IPS DF 19.7 (cell line): ENCODE measurements around the gene MRPS21.
A peak's percentile ranks its signal among the peaks of the same experiment; 100 is the strongest.
"Not testable (repeated sequence)": the region's sequence is repeated elsewhere in the genome, so short reads cannot be mapped to it uniquely, and the experiment has no call there.

ENCODE experiments used
- DNase-seq: peaks from one replicate; pipeline ENCODE4 v3.0.0-alpha.2; 2013; ENCODE audit warnings: low read depth, low spot score

Gene MRPS21

DNA sequence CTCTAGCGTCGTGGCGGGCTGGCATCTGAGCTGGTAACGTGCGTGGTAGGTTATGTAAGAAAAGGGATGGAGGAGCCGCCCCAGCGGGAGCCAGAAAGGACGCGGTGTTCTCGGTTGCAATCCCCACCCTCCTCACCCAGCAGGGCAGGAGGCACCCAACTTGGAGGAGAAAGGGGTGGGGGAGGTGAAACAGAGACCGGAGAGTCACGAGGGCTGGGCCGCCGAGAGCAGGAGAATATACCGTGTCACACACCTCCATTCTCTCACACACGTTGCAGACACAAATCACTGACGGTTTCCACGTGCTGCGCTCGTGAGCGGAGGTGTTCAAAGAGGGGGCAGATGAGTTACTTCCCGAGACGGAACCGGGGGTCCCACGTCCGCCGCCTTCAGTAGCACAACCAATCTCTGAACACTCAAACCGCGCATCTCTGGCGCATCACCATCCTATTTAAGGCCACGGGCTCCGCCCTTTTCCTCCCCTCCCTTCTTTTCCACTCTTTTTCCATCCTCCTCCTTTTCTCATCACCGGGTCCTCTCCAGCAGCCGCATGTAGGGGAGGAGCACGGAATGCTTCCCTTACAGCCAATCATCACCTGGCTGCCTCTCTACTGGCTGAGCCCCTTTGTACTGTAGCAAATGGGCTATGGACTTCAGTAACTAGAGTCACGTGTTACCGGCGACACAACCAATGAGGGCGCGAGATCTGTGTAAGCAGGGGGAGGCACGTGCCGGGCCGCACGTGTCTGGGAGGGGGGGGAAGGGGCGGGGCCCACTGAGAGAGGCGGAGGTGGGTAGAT, 11.7 kb upstream of the MRPS21 start, which contains the start of gene CIART:
CIART (plus strand) TSS at position 797 of the 800 bp plus-strand sequence. CDS start 714 bp downstream, outside the sequence.
- DNase-seq: peak; percentile 99

DNA sequence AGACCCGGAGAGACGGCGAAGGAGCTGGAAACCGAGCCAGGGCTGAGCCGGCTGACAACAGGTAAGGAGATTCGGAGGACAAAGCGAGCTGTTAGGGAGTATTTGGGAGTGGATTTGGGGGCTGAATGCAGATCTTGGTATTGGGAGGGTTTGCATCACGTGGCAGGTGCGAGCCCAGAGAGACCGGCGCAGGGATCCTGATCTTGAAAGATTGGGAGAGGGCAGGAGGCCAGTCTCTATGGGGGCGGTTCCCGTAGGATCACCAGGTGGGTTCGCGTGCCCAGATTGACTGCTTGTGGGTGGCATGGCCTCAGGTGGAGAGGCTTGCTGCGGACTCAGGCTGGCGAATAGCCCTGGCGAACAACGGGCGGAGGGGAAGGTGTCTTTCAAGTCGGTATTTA, 11.1 kb upstream of the MRPS21 start:
- DNase-seq: no peak

DNA sequence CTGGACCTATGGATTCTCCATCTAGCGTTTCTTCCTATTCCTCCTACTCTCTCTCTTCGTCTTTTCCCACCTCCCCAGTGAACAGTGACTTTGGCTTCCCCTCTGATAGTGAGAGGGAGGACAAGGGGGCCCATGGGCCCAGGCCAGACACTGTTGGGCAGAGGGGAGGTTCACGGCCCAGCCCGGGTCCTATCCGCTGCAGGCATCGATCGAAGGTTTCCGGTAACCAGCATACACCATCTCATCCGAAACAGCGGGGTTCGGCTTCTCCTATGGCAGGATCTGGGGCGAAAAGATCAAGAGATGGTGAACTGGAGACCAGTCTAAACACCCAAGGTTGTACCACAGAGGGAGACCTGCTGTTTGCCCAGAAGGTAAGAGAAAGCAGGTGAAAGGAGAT, 10.4 kb upstream of the MRPS21 start:
- DNase-seq: no peak

DNA sequence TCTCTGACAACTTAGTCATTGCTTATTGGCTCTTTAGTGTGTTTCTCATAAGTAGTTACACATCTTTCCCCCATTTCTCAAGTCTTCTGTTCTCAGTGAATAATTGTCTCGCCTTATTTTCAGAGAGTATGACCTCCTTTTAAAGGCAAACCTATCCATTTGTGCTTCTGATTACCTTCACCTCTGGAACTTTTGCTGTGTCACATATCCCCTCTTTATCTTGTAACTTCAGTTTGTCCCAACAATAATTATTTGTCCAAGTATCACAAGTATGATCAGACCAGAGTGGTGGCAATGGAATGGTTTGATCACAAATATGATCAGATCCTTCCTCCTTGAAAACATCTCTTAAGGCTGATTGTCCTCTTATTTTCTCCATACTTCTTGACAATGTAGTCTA, 5.3 kb upstream of the MRPS21 start:
- DNase-seq: no peak

DNA sequence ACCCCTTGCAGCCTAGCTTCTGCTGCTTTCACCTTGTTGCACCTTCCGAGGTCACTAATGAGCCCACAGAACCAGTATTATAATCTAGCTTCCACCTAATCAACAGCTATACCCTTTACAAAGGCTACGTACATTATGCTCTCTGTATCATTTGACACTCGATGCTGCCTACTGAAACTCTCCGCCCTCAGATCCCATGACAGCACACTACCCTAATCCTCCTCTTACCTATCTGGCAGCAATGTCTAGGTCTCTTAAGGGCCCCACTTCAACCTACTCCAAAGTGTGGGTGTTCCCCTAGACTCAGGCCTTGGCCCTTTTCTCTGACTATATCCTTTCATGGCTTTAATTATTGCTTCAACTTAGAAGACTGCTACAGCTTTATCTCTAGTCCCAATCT, 4.8 kb upstream of the MRPS21 start:
- DNase-seq: no peak

DNA sequence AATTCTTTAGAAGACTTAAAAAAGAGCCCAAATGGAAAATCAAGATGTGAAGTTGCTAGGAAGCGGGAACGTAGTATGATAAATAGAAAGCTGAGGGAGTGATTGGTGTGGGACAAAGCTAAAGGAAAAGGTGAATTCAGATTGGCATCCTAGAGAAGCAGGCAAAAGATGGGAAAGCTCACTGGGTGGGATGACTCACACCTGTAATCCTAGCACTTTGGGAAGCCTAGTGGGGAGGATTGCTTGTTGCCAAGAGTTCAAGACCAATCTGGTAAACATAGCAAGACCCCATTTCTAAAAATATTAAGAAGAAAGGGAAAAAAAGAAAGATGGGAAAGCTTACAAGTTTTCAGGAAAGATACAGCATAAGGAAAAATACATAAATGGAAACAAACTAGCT, 1.8 kb downstream of the MRPS21 start:
- no peak for DNase-seq

DNA sequence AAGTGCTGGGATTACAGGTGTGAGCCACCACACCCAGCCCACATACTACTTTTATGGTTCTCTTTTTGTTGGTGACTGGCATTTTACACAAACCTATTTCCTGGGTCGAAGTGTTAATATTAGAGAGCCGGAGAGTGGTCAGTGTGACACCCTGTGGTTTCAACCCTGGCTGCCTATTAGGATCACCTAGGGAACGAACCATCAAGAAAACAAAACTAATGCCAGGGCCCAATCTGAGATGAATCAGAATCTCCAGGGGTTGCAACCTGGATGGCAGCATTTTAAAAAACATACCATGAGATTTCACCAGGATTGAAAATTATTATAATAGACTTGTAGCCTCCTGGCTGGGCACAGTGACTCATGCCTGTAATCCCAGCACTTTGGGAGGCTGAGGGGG, 6.1 kb downstream of the MRPS21 start:
- DNase-seq: no peak

DNA sequence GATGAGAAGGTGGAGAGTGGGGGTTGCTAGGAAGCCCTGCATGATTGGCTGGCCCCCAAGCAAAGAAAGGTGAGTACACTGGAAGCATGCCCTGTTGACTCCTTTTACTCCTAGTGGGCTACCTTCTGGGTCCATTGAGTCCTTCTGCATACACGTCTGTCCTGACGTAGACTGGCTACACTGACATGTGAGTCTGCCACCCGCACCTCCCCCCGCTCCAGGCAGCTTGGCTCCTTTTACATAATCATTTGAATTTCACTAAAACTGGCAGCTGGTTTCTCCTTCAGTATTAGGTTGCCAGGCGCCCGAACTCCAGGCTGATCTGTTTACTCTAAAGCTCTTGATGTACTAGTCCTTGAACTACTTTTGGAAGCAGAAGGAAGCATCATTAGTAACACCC, 8.7 kb downstream of the MRPS21 start:
- DNase-seq: no peak

DNA sequence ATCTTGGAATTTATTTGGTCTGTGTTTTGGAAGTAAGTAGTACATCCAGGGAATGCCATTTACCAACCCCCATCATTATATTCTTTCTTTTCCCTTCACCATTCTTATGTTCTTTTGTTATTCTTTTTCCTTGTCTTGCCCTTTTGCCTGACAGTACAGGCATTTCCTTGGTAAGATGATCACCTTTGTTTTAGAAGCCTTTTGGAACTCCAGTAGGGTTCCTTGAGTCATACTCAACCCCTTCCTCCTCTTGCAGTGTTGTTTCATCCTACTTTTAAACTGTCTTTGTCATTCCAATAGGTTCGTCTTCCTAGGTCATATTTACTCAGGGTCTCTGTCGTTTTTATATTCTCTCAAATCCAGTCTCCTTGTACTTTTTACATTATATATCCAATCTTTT, 9.2 kb downstream of the MRPS21 start:
- no peak for DNase-seq

DNA sequence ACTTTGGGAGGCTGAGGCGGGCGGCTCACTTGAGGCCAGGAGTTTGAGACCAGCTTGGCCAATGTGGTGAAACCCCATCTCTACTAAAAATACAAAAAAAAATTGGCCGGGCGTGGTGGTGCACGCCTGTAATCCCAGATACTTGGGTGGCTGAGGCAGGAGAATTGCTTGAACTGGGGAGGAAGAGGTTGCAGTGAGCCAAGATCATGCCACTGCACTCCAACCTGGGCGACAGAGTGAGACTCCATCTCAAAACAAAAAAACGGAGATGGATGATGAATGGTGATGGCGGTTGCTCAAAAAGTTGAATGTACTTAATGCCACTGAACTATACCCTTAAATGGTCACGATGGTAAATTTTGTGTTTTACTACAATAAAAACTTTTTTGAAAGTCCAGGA, 14.9 kb downstream of the MRPS21 start:
- not testable (repeated sequence) for DNase-seq

DNA sequence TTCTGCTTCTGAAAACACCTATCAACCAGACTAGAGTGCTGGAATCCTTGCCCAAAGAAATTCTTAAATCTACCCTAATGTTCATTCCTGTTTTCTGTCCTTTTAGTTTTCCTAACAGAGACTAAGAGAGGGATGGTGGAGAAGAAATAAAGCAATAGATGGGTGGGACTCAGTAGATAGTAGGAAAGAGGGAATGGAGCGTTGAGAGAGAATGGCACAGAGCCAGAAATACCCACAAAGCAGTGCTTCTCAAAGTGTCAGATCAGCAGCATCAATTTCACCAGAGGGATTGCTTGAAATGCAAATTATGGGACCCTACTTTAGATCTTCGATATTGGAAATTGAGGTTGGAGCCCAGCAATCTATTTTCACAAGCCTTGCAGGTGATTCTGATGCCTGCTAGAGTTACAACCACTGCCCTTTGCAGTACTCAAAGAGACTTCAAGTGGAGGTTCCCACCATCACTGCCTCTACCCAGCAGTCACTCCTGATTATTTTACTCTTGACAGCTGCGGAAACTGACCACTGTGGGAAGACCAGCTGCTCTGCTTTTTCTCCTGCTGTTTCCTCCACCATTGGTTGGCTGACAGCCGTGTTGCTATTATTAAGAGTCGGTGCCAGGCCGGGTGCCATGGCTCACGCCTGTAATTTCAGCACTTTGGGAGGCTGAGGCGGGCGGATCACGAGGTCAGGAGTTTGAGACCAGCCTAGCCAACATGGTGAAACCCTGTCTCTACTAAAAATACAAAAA, 16.3 kb downstream of the MRPS21 start:
- DNase-seq: no peak

DNA sequence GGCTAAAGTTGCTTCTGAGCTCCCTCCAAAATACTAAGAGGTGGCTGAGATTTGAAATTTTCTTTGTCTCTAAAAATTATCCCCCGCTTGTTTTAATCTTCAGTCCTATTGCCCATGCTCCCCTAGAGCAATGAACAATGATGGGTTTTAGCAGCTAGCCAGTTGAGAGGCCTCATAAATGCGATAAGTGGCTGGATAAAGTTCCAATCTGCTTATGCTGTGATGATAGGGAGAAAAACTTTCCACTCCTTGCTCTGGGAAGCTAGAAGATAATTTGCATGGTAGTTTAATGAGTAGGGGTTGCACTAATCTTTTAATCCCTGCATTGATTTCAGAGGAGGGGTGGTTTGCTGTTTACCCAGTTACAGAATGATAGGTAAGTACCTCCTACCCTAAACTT, 18.1 kb downstream of the MRPS21 start:
- DNase-seq: no peak

DNA sequence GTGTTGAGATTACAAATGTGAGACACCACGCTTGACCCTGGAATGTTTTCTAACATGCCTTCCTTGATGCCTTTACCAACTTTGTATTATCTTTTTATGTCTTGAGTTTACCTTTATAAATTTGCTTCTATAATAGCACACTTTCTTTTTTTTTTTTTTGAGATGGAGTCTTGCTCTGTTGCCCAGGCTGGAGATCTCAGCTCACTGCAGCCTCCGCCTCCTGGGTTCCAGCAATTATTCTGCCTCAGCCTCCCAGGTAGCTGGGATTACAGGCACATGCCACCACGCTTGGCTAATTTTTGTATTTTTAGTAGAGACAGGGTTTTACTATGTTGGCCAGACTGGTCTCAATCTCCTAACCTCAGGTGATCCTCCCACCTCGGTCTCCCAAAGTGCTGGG, 21.0 kb downstream of the MRPS21 start:
- not testable (repeated sequence) for DNase-seq

DNA sequence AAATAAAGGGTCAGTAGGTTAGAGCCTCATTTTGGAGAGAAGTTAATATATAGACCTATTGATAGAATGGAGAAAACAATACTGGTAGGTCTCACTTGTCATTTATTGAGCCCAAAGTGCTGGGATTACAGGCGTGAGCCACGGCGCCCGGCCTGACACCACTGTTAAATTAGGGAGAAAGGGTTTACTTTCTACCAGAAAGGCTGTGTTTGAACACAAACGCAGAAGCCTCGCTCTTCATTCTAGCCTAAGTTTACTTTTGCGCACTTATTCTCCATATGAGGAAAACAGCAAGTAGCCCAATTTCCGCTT, 27.0 kb downstream of the MRPS21 start:
- no peak for DNase-seq

DNA sequence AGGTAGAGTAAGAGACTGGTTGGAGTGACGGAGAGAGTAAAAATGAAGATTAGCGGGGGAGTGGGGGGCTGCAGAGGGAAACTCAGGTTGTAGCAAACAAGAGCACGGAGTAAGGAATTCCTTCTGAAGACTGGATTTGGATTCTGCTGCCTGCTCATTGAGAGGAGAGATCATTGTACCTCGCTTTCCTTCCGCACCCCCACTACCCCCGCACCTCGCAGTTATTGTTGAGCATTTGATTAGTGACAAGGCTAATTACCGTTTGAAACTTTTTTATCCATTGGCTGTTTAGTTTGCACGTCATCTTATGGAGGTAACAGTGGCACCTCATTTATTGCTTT, 28.1 kb downstream of the MRPS21 start:
- DNase-seq: no peak

DNA sequence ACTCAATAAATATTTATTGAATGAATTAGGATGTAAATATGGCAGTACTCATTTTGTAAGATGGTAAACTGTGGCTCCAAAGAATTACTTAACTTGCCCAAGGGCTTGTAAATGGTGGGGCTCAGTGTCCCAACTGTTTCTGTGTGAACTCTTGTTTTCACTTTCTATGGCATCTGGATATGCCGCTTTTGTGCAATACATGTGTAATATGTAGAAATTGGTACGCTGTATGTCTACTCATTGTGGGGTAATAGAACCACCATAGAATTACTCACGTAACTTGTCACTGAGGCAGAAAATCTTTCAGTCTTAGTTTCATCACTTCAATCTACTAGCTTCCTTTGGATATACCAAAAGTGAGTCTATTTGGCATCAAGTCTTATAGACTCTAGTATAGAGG, 28.6 kb downstream of the MRPS21 start:
- no peak for DNase-seq

DNA sequence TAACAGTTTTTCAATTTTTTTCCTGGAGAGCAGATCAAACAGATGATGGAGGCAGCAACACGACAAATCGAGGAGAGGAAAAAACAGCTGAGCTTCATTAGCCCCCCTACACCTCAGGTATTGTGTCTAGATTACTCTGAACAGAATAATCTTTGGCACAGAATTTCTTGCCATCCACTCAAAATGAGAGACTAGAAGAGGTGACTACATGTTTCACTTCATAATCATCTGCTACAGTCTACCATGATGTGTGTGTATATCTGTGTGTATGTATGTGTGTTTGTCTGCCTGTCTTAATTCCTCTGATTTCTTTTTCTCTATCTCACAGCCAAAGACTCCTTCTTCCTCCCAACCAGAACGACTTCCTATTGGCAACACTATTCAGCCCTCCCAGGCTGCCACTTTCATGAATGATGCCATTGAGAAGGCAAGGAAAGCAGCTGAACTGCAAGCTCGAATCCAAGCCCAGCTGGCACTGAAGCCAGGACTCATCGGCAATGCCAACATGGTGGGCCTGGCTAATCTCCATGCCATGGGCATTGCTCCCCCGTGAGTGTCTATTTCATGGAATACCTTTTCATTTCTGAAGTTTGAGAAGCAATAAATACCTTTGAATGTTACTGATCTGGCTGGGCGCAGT, 39.1 kb downstream of the MRPS21 start:
- DNase-seq: no peak

DNA sequence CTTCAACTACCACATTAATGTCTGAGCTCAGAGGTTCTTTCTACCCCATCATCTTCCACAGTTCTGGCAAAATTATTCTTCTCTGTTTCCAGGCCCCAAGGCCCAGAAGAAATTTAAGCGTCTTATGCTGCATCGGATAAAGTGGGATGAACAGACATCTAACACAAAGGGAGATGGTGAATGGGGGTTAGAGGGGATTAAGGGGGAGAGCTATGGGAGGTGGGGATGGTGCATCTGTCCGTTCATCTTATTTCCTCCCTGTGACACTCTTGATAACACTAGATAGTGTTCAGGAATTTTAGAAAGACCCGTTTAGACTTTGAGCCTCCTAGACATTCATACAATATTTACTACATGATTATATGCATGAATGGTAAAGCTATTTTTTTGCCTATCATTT, 52.7 kb downstream of the MRPS21 start:
- no peak for DNase-seq

DNA sequence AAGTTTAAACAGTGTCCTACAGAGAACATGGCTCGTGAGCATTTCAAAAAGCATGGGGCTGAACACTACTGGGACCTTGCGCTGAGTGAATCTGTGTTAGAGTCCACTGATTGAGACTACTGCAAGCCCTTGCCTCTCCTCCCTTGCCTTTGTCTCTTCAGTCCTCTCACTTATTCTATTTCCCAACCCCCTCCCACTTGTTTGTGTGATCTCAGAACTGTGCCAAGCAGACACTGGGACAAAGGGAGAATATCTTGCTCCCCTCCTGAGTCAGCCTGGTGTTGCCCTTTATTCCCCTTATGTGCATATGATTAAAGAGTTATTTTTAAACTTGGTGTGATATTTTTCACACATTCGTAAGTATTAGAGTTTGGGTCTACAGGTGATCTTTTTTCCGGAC, 59.2 kb downstream of the MRPS21 start:
- no peak for DNase-seq
